ENCODE results near the gene RNASE4.

The RNASE4 gene

DNA sequence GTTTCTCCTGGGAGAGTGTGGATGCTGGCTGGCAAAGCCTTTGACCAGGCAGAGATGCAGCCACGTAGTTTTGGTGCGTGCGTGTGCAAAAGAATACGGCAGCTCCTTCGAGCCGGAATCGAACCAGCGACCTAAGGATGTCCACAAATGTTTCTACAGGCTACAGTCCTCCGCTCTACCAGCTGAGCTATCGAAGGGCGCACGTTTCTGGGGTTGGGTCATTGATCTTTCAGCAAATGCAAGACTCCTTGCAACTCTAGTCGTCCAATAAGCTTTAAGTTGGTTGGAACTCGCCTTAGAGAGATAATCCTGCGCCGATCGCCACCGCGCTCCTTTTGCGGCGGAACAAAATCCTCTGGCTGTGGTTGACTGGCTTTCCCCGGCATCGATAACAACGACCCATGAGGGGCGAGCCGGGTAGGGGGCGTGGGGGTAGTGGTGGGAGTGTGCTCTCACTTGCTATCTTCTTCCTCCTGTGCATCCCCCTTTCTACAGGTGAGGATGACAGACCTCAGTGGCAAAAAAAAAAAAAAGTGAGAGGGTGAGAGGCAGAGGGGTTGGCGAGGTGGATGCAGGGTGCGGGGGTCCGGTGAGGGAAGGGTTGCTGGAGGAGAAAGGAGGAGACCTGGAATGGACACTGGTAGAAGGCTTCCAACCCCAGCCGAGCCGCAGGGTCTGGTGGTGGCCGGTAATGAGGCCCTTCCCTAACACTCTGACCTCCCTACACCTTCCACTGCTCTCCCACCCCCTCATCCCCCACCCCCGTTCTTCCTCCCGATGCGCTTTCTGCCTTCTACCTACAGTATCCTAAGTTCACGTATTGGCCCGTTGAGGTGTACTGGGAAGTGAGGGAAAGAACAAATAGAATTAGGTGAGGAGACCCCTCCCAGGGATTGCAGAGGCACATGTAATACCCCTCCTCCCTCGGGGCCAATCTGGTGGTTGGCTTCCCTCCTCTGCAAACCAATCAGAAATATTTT lies 31.1 kb upstream of the RNASE4 start:
- TF ChIP-seq, protein P1, sequence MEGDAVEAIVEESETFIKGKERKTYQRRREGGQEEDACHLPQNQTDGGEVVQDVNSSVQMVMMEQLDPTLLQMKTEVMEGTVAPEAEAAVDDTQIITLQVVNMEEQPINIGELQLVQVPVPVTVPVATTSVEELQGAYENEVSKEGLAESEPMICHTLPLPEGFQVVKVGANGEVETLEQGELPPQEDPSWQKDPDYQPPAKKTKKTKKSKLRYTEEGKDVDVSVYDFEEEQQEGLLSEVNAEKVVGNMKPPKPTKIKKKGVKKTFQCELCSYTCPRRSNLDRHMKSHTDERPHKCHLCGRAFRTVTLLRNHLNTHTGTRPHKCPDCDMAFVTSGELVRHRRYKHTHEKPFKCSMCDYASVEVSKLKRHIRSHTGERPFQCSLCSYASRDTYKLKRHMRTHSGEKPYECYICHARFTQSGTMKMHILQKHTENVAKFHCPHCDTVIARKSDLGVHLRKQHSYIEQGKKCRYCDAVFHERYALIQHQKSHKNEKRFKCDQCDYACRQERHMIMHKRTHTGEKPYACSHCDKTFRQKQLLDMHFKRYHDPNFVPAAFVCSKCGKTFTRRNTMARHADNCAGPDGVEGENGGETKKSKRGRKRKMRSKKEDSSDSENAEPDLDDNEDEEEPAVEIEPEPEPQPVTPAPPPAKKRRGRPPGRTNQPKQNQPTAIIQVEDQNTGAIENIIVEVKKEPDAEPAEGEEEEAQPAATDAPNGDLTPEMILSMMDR (IDR thresholded peaks at IDR 0.05; ENCODE audit: low read depth, low read length) = no peak
- DNase-seq (ENCODE audit: low read depth, low spot score) = peak; percentile 42
- H3K4me3 ChIP-seq (ENCODE audit: low read depth, low read length) = peak overlapping the region; percentile 14
- in situ Hi-C loops (cut with HindIII; ENCODE audit: low sequenced_read_pairs) = no loop called here

DNA sequence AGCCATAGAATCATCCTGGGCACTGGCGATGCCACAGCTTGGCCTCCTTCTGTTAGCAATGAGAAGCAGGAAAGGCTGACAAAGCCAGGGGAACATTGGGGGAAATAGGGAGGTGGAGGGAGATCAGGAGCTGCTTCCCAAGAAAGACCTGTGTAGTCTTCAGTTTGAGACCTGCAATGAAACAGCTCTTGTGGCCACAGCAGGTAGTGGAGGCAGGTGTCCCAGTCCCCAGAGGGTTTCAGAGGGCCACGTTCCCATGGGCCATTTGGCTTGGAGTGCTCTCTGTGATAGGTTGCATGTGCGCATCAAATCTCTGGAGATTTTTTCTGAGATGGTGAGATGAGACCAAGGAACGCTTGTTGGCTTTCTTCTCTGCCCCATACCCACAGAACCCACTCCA lies 28.5 kb upstream of the RNASE4 start:
- H3K4me3 ChIP-seq (ENCODE audit: low read depth, low read length) = no peak overlapping the region
- no peak for DNase-seq (ENCODE audit: low read depth, low spot score)
- TF ChIP-seq, protein P1 (IDR thresholded peaks at IDR 0.05; ENCODE audit: low read depth, low read length) = no peak
- in situ Hi-C loops (cut with HindIII; ENCODE audit: low sequenced_read_pairs) = no loop called here

DNA sequence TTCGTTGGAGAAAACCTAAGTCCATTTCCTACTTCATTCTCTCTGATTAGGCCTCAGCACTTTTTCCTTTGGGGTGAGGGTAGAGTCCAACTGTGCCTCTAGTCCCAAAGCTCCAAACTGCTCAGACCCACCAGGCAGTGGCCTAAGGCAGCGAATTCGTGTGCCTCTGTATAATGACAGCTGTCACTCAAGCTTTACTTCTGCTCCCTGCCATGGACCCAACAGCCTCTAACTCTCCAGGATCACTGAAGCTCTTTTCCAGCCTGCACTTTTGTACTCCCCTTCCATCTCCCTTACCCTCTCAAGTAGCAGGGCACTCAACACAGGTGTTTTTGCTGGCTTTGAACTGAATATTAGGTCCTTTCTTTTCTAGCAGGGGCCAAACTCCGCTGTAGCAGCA lies 28.1 kb upstream of the RNASE4 start:
- in situ Hi-C loops (cut with HindIII; ENCODE audit: low sequenced_read_pairs) = no loop called here
- TF ChIP-seq, protein P1 (IDR thresholded peaks at IDR 0.05; ENCODE audit: low read depth, low read length) = no peak

DNA sequence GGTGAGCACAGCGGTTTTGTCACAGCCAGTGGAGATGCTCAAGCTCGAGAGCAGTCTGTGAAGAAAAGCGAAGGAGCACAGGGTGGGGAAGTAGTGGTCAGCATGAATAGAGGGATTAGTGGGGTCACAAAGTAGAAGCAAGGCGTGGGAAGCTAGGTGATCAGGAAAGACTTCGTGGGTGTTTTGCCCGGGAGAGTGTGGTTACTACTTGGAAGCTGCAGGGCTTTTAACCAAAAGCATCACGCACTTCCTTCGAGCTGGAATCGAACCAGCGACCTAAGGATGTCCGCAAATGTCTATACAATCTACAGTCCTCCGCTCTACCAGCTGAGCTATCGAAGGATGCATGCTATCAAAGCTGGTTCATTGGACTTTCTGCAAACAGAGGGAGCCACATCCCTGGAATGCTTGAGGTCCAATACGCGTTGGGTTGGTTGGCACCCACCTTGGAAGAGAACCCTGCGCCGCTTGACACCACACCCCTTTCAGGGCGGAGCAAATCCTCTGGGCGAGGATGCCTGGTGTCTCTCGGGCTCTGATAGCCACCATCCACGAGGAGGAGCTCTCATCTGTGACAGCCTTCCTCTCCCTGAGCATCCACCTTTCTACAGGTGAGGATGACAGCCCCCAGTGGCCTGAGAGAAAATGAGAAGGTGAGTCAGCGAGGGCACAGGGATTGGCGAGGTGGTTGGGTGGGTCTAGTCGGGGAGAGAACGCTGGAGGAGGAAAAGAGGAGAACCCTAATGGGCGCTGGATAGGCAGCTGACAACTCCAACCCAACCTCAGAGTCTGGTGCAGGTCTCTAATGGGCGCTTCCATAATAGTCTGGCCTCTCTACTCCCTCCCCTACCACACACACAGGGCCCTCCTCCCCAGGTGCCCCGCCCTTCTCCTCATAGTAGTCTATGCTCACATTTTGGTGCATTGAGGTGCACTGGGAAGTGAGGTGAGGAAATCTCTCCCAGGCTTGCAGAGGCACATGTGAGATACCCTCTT lies 26.8 kb upstream of the RNASE4 start:
- no peak overlapping the region for H3K4me3 ChIP-seq (ENCODE audit: low read depth, low read length)
- no peak for DNase-seq (ENCODE audit: low read depth, low spot score)
- in situ Hi-C loops (cut with HindIII; ENCODE audit: low sequenced_read_pairs) = no loop called here

More for the DNA sequence above, 28.1 kb upstream of the RNASE4 start:
- H3K4me3 ChIP-seq (ENCODE audit: low read depth, low read length) = no peak overlapping the region
- DNase-seq (ENCODE audit: low read depth, low spot score) = no peak

DNA sequence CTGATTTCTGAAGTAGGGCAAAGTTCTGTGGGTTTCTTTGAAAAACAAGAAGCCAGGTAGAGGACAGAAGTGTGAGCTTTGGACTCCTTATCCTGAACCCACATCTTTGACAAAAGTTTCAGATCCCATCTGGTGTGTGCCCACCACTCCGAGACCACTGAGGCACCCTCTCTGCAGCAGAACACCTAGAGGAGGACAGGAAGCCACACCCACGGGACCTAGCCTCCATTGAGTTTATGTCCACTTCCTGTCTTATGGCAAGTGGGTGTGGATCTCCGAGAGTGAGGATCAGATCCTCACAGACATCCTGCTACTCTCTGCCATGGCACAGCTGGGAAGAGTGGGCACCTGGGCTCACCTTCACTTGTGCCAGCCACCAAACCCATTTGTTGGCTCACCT lies 26.1 kb upstream of the RNASE4 start:
- TF ChIP-seq, protein P1 (IDR thresholded peaks at IDR 0.05; ENCODE audit: low read depth, low read length) = no peak

More for the DNA sequence above, 26.8 kb upstream of the RNASE4 start:
- TF ChIP-seq, protein P1 (IDR thresholded peaks at IDR 0.05; ENCODE audit: low read depth, low read length) = no peak

DNA sequence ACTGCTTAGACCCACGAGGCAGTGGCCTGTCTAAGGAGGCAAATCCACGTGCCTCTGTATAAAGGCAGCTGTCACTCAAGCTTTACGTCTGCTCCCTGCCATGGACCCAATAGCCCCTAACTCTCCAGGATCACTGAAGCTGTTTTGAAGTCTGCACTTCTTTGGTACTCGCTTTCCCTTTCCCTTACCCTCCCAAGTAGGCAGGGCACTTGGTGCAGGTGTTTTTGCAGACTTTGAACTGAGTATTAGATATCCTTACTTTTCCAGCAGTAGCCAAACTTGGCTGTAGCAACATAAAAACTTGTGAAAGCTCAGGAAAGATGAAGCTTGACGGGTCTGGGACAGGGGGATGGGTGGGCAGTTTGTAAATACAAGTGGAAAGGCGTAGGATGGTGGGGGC lies 25.0 kb upstream of the RNASE4 start:
- TF ChIP-seq, protein P1 (IDR thresholded peaks at IDR 0.05; ENCODE audit: low read depth, low read length) = no peak
- H3K4me3 ChIP-seq (ENCODE audit: low read depth, low read length) = no peak overlapping the region
- in situ Hi-C loops (cut with HindIII; ENCODE audit: low sequenced_read_pairs) = no loop called here
- DNase-seq (ENCODE audit: low read depth, low spot score) = no peak

More for the DNA sequence above, 26.1 kb upstream of the RNASE4 start:
- in situ Hi-C loops (cut with HindIII; ENCODE audit: low sequenced_read_pairs) = no loop called here
- no peak overlapping the region for H3K4me3 ChIP-seq (ENCODE audit: low read depth, low read length)
- no peak for DNase-seq (ENCODE audit: low read depth, low spot score)

Data from astrocyte of the spinal cord (primary cell).